Anterior cingulate cortex (tissue), 58 donors: ENCODE results near the gene KDM4B.
A peak's percentile ranks its signal among the peaks of the same experiment; 100 is the strongest.
"Not testable (repeated sequence)": the region's sequence is repeated elsewhere in the genome, so short reads cannot be mapped to it uniquely, and the experiment has no call there.

Experiments used
- DNase-seq, 58 donors: peaks; one replicate each; lab custom pipeline; 2025; lab: John Stamatoyannopoulos, UW

KDM4B gene

DNA sequence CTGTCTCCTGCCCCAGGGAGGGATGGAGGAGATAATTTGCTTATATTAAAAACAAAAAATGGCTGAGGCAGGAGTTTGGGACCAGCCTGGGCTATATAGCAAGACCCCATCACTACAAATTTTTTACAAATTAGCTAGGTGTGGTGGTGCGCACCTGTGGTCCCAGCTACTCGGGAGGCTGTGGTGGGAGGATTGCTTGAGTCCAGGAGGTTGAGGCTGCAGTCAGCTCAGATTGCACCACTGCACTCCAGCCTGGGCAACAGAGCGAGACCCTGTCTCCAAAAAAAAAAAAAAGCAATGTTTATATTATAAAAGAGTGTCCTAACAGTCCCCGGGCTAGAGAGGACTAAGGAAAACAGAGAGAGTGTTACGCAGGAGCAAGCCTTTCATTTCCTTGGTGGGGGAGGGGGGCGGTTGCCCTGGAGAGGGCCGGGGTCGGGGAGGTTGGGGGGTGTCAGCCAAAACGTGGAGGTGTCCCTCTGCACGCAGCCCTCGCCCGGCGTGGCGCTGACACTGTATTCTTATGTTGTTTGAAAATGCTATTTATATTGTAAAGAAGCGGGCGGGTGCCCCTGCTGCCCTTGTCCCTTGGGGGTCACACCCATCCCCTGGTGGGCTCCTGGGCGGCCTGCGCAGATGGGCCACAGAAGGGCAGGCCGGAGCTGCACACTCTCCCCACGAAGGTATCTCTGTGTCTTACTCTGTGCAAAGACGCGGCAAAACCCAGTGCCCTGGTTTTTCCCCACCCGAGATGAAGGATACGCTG, 184.0 kb downstream of the KDM4B start:
- DNase-seq, result no peak

DNA sequence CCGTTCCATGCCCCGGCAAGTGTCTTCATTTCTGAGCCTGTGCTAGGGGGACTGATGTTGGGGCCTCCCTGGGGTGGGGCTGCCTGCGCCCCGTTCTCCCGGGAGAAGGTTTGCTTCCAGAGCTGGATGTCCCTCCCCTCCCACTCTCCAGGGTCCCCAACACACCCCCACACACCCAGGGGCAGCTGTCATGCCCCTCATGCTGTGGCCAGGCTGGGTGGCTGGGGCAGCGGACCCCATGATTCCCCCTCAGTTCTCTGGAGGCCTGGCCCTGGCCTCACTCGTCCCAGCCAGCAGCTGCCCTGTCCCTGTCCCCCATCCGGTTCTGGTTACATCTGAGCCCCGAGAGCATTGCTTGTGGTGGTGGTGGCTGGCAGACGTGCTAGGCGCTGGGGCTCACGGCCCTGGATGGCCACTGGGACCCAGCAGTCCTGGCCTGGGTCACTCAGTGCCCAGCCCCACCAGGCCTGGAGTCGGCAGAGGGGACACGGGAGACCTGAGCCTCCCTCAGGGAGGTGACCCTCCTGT, 184.8 kb downstream of the KDM4B start:
- no peak for DNase-seq

DNA sequence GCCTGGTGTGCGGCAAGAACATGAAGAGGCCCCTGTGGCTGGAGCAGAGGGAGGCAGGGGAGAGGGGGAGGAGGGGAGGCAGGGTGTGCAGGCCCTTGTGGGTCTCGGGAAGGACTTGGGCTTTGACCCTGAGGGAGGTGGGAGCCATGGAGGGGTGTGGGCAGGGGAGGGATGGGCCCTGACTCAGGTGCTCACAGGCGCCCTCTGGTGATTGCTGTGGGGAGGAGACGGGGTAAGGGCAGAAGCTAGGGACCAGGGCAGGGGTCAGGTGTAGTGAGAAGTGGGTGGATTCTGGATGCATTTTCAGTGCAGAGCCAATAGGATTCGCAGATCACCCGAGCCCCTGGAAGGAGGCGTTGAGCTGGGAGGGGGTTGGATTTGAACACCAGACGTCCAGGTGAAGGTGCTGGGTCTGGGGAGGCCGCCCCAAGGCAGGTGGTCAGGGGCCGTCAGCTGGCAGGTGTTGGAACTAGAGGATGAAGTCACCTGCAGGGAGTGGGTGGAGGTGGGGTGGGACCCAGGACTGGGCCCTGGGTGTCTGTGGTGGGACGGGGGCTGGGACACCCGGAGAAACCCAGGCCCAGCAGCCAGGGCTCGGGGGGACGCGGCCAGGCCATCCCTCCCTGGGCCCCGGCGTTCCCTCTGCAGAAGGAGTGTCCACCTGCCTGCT, 185.4 kb downstream of the KDM4B start:
- no peak for DNase-seq

DNA sequence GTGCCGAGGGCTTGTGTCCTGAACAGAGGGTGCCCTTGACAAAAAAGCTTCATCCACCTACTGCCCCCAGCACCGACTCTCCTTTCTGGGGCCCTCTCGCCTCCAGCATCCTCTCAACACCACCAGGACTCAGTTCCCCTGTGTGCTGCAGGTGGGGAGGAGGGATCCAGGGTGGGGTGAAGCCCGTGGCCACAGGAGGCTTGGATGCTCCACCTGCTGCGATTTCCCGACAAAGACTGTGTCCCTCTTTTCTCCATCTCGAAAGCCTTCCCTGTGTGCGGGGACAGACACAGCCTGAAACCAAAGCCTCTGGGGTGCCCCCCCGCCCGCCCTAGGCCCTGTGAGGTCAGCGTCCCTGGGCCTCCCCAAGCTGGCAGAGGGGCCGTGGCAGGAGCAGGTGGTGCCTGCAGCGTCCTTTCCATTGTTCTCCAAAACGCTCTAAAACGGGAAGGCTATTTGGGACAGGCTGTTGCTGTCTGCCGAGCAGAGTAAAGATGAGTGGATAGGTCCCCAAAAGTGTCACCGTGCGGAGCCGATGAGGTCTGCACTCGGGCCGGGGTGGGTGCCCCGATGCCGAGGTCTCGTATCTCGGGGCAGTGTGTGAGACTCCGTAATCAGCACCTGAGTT, 186.0 kb downstream of the KDM4B start:
- DNase-seq, result no peak

DNA sequence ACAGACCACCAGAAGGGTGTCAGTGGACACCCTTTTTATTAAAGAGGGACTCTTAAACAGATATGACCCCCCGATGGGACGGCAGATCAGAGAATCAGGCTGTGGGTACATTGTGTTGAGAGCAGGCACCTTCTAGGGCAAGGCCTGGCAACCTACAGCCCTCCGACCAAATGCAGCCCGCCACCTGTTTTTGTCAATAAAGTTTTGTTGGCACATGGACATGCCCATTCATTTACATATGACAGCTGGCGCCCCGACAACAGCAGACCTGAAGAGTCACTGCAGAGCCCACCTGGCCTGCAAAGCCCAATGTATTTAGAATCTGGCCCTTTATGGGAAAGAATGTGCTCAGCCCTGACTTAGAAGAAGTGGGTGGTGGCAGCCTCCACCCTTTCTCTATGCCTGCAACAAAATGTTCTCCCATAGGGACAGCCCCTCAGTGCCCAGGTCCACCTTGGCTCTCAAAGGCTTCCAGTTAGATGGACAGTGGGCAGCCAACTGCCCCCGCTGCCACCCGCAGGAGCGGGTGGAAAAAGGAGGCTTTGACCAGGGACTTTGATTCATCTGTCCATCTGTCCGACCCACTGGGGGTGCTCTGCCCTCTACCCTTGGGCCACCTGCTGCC, 186.8 kb downstream of the KDM4B start:
- no peak for DNase-seq

DNA sequence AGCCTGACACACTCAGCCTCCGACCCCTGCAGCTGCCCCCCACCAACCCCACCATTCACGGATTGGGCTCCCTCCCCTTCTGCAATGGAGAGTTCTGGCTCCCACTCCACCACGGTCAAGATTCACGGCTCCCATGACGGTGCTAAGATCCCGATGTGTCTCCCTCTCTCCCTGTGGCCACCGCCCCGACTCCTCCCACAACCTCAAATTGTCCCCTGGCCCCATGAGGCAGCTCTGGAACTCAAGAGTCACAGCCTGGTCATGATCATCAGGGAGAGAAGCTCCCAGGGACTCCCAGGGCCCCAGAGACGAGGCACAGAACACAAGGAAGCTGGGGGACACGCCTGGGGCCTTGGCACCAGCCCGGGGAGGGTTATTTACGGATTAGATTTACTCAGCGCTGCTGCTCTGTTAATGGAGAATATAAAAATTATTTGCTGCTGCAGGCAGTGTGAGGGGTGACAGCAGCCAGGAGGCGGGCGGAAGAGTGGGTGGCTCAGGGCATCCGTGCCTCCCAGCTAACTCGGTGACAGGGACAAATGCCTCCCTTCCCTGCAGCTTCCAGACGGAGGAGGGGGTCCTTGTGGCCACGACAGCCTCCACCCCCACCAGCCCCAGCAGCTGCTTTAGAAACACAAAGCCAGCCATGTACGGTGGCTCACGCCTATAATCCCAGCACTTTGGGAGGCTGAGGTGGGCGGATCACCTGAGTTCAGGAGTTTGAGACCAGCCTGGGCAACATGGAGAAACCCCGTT, 187.5 kb downstream of the KDM4B start:
- DNase-seq, result no peak

DNA sequence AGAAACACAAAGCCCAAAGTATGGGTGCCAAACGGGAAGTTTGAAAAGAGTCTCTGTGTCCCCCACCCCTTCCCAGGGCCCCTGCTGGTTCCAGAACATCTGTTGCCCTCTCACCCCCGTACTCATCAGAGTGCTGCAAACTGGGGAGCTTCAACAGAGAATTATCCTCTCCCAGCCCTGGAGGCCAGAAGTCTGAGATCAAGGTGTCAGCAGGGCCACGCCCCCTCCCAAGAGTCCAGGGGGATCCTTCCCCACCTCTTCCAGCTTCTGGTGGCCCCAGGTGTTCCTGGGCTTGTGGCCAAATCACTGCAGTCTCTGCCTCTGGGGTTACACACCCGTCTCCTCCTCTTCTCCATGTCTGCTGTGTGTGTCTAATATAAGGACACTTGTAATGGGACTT, 188.3 kb downstream of the KDM4B start:
- no peak for DNase-seq

DNA sequence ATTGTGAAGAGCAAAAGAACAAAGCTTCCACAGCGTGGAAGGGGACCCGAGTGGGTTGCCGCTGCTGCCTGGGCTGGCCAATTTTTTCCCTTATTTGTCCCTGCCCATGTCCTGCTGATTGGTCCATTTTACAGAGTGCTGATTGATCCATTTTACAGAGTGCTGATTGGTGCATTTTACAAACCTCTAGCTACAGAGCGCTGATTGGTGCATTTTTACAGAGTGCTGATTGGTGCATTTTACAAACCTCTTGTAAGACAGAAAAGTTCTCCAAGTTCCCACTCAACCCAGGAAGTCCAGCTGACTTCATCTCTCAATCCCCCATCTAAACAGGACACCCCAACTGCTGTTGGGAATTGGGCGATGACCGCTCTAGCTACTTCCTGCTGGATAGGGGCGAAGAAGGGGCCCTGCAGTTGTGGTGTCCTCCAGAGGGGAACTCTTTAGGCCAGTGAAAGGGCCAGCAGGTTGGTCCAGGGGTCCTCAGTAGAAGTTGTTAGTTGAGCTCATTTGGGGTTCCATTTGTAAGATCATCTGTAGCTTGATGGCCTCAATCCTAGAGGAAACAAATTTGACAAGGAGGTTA, 189.7 kb downstream of the KDM4B start:
- not testable (repeated sequence) for DNase-seq

DNA sequence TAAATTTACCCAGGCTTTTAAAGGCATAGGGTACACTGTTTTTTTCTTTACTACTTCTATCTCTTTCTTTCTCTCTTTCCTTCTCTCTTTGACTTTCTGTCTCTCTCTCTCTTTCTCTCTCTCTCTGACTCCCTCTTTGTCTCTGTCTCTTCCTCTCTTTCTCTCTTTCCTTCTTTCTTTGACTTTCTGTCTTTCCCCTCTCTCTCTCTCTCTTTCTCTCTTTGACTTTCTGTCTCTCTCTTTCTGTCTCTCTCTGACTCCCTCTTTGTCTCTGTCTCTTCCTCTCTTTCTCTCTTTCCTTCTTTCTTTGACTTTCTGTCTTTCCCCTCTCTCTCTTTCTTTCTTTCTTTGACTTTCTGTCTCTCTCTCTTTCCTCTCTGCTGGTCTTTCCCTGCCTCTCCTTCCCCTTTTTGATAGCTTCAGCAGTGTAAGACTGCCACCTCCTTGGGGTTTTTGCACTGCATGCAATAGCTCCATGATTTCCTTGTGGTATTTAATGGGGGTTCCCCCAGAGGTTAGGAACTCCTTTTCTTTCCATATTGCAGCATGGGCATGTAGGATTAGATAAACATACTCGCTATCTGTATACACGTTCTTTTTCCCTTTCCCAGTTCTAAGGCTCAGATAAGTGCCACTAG, 191.4 kb downstream of the KDM4B start:
- DNase-seq, result not testable (repeated sequence)

DNA sequence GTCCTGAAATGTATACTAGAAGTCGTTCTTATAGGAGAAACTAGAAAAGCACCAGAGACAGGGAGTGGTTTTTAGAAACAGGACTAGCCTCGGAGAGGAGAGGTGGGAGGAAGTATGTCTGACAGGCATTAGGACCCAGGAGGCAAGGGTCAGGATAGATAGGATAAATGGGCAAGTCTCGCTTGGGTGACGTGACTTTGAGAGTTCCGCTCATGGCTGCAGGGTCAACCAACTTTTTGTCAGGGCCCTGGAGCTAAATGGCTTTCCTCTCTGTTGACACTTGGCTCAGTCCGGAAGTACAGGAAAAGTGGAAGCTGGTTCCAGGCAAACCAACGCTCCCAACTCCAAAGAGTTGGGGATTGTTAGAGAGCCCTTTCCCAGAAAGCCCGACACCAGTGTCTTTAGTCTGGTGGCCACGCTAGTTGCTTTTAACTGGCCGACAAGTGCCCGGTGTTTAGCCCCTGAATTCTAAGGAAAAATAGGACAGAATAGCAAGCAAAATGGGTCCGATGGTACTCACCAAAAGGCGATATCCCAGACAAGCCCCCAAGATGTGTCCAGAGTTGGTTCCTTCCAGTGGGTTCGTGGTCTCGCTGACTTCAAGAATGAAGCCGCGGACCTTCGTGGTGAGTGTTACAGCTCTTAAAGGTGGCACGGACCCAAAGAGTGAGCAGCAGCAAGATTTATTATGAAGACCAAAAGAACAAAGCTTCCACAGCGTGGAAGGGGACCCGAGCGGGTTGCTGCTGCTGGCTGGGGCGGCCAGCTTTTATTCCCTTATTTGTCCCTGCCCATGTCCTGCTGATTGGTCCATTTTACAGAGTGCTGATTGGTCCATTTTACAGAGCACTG, 196.2 kb downstream of the KDM4B start:
- not testable (repeated sequence) for DNase-seq

DNA sequence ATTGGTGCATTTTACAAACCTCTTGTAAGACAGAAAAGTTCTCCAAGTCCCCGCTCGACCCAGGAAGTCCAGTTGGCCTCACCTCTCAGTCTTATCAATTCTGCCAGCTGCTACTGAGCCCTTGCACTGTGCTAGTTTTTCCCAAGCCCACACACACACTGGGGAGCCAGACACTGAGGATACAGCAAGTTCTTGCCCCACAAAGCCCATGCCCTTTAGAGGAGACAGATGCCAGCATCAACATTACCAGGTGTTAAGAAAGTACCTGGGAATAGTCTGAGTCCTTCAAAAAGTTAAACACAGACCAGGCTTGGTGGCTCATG, 196.7 kb downstream of the KDM4B start:
- no peak for DNase-seq

DNA sequence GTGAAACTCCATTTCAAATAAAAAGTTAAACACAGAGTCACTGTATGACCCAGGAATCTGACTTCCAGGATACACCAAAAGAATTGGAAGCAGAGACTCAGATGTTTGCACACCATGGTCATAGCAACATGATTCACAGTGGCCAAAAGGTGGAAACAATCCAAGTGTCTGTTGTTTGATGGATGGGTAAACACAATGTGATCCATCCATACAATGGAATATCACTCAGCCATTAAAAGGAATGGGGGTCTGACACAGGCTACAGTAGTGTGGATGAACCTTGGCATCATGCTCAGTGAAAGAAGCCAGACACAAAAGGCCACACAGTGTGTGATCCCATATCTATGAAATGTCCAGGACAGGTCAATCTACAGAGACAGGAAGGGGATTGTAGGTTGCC, 197.3 kb downstream of the KDM4B start:
- DNase-seq, result no peak

DNA sequence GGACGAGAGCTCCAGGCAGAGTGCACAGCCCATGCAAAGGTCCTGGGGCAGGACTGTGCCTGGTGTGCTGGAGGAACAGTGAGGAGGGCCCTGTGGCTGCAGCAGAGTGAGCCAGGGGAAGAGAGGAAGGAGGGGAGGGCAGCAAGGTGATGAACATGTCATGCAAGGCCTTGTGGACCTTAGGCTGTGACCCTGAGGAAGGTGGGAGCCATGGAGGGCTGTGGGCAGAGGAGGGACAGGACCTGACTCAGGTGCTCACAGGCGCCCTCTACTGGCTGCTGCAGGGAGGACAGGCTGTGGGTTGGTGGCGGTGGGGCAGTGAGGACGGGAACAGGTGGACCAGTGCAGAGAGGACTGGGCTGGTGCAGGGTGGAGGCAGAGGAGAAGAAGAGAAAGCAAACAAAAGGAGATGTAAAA, 201.4 kb downstream of the KDM4B start:
- no peak for DNase-seq

DNA sequence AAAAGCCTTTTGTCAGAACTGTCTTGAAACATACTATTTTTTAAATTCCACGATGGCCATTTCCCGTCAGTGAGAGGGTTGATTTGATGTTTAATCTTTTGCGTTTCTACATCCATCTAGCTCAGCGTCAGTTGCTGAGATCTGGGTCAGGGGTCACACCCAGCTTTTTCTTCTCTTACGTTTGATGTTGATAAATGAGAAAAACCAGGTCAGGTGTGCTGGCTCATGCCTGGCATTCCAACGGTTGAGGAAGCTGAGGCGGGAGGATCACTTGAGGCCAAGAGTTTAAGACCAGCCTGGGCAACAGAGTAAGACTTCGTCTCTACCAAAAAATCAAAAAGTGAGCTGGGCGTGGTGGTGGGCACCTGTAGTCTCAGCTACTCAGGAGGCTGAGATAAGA, 202.8 kb downstream of the KDM4B start:
- no peak for DNase-seq

DNA sequence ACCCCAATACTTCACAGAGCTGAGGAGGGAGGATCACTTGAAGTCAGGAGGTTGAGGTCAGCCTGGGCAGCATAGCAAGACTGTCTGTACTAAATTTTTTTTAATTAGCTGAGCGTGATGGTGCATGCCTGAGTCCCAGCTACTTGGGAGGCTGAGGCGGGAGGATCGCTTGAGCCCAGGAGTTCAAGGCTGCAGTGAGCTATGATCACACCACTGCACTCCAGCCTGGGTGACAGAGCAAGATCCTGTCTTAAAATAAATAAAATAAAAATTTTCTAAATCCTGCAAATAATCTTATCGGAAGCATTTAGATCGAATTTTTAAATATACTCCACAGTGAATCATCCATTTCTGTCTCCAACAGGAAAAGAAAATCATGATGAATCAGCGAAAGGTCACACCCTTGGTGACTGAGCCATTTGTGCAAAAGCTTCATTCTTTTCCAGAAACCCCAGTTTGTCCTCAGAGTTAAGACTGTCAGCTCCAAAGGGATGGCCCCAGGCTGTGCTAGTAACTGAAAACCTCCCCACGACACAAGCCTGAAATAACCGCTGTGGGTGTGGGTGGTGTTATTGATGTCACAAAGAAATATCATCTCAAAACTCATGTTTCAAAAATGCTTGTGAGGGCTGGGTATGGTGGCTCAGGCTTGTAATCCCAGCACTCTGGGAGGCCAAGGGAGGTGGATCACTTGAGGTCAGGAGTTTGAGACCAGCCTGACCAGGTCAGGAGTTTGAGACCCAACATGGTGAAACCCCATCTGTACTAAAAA, 204.1 kb downstream of the KDM4B start:
- DNase-seq, result peak in 10 of 58 donors; percentile 4 to 45 (median 12)

DNA sequence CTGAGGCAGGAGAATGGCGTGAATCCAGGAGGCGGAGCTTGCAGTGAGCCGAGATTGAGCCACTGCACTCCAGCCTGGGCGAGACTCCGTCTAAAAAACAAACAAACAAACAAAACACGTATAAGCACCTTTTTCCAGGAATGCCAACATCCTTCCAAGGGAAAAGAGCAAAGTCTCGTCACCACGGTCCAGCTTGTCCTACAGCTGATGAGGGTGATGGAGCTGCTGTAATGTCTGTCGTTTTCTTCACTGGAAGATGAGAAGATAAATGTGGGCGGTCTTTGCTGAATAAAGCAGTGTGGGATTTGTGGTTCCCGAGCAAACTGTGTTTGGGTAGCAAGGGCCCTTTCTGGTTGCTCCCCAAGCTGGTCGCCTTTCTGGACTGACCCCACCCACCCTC, 205.1 kb downstream of the KDM4B start:
- DNase-seq, result no peak

DNA sequence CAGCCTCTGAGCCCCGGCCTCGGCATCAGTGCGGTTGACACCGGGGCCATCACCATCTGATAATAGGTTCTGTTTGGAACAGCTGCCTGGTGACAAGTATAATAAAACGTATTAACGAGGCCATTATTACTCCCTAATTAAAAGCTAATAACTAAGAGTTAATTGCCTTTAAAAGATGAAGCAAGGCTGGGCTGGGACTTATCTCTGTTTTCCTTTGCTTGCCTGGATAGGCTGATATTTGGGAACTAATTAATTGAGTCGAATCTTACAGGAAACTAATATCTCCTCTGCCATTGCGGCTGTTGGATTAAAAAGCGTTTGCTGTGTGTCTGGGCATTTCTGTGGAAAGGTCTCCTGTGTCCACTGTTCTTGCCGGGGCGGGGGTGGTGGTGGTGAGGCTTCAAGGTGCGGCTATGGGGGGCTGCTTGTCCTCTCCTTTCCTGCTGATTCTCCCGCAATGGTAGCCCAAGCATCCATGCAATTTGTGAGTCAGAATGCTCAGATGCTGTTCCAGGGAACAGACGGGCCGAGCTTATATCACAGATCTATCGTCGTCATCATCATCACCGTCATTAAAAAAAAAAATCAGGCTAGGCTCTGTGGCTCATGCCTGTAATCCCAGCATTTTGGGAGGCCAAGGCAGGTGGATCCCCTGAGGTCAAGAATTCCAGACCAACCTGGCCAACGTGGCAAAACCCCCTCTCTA, 209.0 kb downstream of the KDM4B start:
- DNase-seq, result no peak
